Ectodermal cell (in vitro differentiated cells): Measurements from ENCODE around the gene FHIT.

ENCODE experiments used
- H3K27ac ChIP-seq: 2 replicates; pipeline ENCODE4 v1.7.0; 2013; ENCODE audit warnings: mild to moderate bottlenecking, low read depth, low read length; ENCODE audit not compliant: insufficient read depth, poor library complexity, severe bottlenecking
- H3K27me3 ChIP-seq: 2 replicates; pipeline ENCODE4 v1.7.0; 2013; ENCODE audit warnings: mild to moderate bottlenecking, low read length; ENCODE audit not compliant: insufficient read depth, control insufficient read depth, poor library complexity, severe bottlenecking
- H3K36me3 ChIP-seq: one replicate; pipeline ENCODE4 v1.7.0; 2013; ENCODE audit warnings: low read length; ENCODE audit not compliant: control insufficient read depth, insufficient read depth
- H3K4me1 ChIP-seq: one replicate; pipeline ENCODE4 v1.7.0; 2013; ENCODE audit warnings: low read length; ENCODE audit not compliant: control insufficient read depth, insufficient read depth
- H3K4me3 ChIP-seq: 2 replicates; pipeline ENCODE4 v1.7.0; 2013; ENCODE audit warnings: low read depth, low read length, control low read depth; ENCODE audit not compliant: insufficient read depth
- H3K9me3 ChIP-seq: 2 replicates; pipeline ENCODE4 v1.7.0; 2013; ENCODE audit warnings: mild to moderate bottlenecking, low read length, moderate library complexity; ENCODE audit not compliant: control insufficient read depth
- WGBS, 2 experiments: methylation state at CpG; one replicate each; pipeline ENCODE4 v1.1.7; 2013; ENCODE audit warnings: missing lambda C conversion rate in 2 of 2; 5-methylcytosine and 5-hydroxymethylcytosine counted together

The FHIT gene

DNA sequence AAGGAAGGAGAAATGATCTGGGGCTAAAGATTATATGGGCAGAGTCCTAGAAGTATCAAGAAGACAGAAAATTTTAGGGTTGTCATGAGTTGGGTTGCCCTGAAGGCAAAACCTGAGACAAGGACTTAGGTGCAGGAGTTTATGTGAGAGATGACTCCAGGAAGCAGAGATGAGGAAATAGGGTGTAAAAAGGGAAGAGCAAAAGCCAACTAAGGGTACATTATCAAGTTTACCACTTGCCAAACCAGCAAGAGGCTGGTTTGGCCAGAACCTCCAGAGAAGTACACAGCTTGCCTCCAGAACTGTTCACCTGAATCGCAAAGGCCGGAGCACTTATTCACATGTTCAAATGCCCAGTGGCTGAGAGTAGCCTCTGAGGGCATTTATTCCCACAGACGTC lies 116.7 kb downstream of the FHIT start:
- Histone ChIP-seq H3K4me1 (no peaks in the 10 kb centered on the region), H3K27ac (no peak overlapping the region), H3K36me3 (no peaks in the 10 kb centered on the region), H3K27me3 (no peaks in the 10 kb centered on the region), H3K9me3 (no peaks in the 10 kb centered on the region), H3K4me3 (no peak overlapping the region)
- WGBS, 2 experiments, result 89 to 91% methylated on average over 3 of the region's 3 CpGs

DNA sequence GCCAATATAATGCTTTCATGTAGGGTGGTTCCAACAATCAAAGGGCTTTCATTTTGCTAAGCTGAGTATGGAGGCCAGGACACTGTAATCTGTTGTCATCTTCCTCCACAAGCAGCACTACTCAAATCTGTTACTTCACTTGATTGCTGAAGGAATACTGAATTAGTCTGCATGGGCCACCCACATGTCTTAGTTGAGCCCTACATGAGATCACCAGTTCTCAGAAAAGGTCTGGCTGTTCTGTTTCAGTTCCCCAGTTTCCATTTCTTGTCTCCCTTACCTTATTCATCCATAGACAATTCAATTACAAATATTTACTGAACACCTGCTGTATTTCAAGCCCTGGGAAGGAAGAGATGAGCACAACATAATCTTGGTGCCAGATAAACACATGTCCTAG lies 119.2 kb downstream of the FHIT start:
- Histone ChIP-seq H3K4me3 (no peak overlapping the region), H3K27me3 (no peaks in the 10 kb centered on the region), H3K27ac (no peak overlapping the region), H3K4me1 (no peaks in the 10 kb centered on the region), H3K36me3 (no peaks in the 10 kb centered on the region), H3K9me3 (no peaks in the 10 kb centered on the region)

- Histone ChIP-seq H3K27ac (no peak overlapping the region), H3K9me3 (no peaks in the 10 kb centered on the region), H3K4me1 (no peaks in the 10 kb centered on the region), H3K4me3 (no peak overlapping the region), H3K36me3 (no peaks in the 10 kb centered on the region), H3K27me3 (no peaks in the 10 kb centered on the region)
- 91 to 100% methylated on average over 2 of the region's 2 CpGs for WGBS, 2 experiments
These were observed 132.4 kb downstream of the FHIT start for GRCh38 chr3:61118830-61119229.

- WGBS, 2 experiments, result 94 to 96% methylated on average over 5 to 7 of the region's 7 CpGs
- no peaks in the 10 kb centered on the region for H3K9me3 ChIP-seq
- H3K4me1 ChIP-seq, result no peaks in the 10 kb centered on the region
- no peaks in the 10 kb centered on the region for H3K36me3 ChIP-seq
- no peak overlapping the region for H3K4me3 ChIP-seq
- no peaks in the 10 kb centered on the region for H3K27me3 ChIP-seq
- no peak overlapping the region for H3K27ac ChIP-seq
These were observed 134.0 kb downstream of the FHIT start for GRCh38 chr3:61117045-61117898.

- Histone ChIP-seq H3K27me3 (no peaks in the 10 kb centered on the region), H3K36me3 (no peaks in the 10 kb centered on the region), H3K9me3 (no peaks in the 10 kb centered on the region), H3K4me1 (no peaks in the 10 kb centered on the region), H3K27ac (no peak overlapping the region), H3K4me3 (no peak overlapping the region)
- 89 to 94% methylated on average over 3 to 4 of the region's 4 CpGs for WGBS, 2 experiments
These were observed 136.8 kb downstream of the FHIT start for GRCh38 chr3:61114316-61114953.

- H3K27ac ChIP-seq, result no peak overlapping the region
- 97 to 100% methylated on average over 2 to 4 of the region's 4 CpGs for WGBS, 2 experiments
- H3K4me3 ChIP-seq, result no peak overlapping the region
- H3K27me3 ChIP-seq, result no peaks in the 10 kb centered on the region
- H3K4me1 ChIP-seq, result no peaks in the 10 kb centered on the region
- no peaks in the 10 kb centered on the region for H3K36me3 ChIP-seq
- no peaks in the 10 kb centered on the region for H3K9me3 ChIP-seq
These were observed 139.4 kb downstream of the FHIT start for GRCh38 chr3:61111825-61112224.

DNA sequence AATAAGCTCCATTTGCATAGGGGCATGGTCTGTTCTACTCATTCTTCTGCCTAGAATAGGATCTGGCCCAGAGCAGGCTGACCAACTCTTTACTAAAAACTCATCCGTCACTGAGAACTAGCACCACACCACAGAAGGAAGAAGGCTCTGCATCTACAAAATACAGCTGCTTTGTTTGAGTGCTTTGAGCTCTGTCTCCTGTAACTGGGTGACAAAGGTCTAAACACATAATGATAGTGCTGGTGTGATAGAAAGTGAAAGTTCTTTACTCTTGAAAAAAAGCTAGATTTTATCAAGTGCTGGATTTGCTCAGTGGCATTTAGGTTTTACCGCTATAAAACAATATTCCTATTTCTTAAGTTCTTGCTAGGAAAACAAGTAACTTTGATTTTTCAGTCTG lies 140.7 kb downstream of the FHIT start:
- Histone ChIP-seq H3K27ac (no peak overlapping the region), H3K27me3 (no peaks in the 10 kb centered on the region), H3K4me3 (no peak overlapping the region), H3K4me1 (no peaks in the 10 kb centered on the region), H3K36me3 (no peaks in the 10 kb centered on the region), H3K9me3 (no peaks in the 10 kb centered on the region)
- WGBS, 2 experiments, result 83 to 94% methylated on average over 2 of the region's 2 CpGs

DNA sequence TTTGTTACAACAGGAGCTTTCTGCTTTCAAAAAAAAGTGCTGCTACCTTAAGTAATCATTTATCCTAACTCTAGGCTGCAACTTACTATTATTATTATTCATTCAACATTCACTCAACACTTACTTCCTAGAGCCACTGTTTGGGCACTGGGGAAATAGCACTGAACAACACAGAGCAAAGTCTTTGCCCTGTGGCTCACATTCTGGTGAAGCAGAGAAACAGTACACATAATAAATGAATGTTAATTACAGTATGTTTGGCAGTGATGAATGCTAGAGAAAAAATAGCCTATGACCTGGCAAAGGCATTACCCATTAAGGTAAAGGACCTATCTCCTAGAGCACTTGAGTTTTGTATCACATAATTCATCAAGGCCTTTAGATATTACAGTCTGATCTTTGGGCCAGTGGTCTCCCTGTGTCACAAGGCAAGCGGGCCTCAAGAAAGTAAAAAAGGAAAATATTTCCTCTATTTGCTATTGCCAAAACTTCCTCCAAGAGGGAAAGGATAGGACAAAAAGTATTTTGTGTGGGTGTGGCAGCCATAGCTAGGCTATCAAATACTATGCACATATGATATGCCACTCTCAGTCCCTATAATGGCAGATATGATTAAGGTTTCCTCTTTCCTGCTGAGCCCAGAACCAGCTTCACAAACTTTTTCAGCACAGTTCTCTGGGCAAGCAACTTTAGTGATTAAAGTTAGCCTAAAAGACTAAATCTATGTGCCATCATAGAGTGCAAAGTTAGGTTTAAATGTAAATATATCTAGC lies 142.8 kb downstream of the FHIT start:
- no peaks in the 10 kb centered on the region for H3K9me3 ChIP-seq
- no peaks in the 10 kb centered on the region for H3K36me3 ChIP-seq
- H3K27ac ChIP-seq, result no peak overlapping the region
- H3K27me3 ChIP-seq, result no peaks in the 10 kb centered on the region
- no peak overlapping the region for H3K4me3 ChIP-seq
- WGBS, 2 experiments, result 100% methylated on average over 1 of the region's 1 CpG
- H3K4me1 ChIP-seq, result no peaks in the 10 kb centered on the region

DNA sequence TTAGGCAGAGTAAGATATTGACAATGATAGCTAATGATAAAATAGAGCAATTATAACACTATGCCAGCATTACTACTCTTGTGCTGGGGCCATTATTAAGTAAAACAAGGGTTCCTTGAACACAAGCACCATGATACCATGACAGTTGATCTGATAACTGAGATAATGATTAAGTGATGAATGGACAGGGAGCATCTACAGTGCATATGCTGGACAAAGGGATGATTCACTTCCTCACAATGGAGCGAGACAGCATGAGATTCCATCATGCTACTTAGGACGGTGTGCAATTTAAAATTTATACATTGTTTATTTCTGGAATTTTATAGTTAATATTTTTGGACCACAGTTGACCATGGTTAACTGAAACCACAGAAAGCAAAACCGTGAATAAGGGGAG lies 156.6 kb downstream of the FHIT start:
- WGBS, 2 experiments, result 91% methylated on average over 3 of the region's 3 CpGs
- no peak overlapping the region for H3K27ac ChIP-seq
- H3K4me3 ChIP-seq, result no peak overlapping the region
- H3K36me3 ChIP-seq, result no peaks in the 10 kb centered on the region
- H3K4me1 ChIP-seq, result no peaks in the 10 kb centered on the region
- no peaks in the 10 kb centered on the region for H3K27me3 ChIP-seq
- no peaks in the 10 kb centered on the region for H3K9me3 ChIP-seq

GRCh38 chr3:61093364-61093763 lies 157.9 kb downstream of the FHIT start:
- WGBS, 2 experiments, result 95% methylated on average over 2 of the region's 2 CpGs
- Histone ChIP-seq H3K9me3 (no peaks in the 10 kb centered on the region), H3K4me1 (no peaks in the 10 kb centered on the region), H3K27me3 (no peaks in the 10 kb centered on the region), H3K27ac (no peak overlapping the region), H3K36me3 (no peaks in the 10 kb centered on the region), H3K4me3 (no peak overlapping the region)
